HCT116 (cell line): ENCODE data around the gene APBA3.

Experiments used
- CTCF ChIP-seq, 3 experiments: fragments of 200-600 bp in 1 of 3; sonication (generic) in 1 of 3; IDR thresholded peaks in 2 of 3; conservative IDR thresholded peaks in 1 of 3; 2 replicates each; pipeline ENCODE4 v1.5.1; 2012 to 2017; ENCODE audit warnings: low read depth in 2 of 3, low read length in 2 of 3, antibody characterized with exemption in 1 of 3, borderline replicate concordance in 1 of 3, control low read depth in 1 of 3, mild to moderate bottlenecking in 1 of 3, mixed read lengths in 1 of 3, mixed run types in 1 of 3, moderate library complexity in 1 of 3; ENCODE audit not compliant: insufficient read depth in 1 of 3
- EZH2 ChIP-seq: fragments of 200-600 bp; sonication (generic); IDR thresholded peaks from 2 replicates; pipeline ENCODE4 v1.6.1; 2017; ENCODE audit warnings: antibody characterized with exemption, mixed run types
- EZH2phosphoT487 ChIP-seq: fragments of 200-600 bp; IDR thresholded peaks from 2 replicates; pipeline ENCODE4 v1.6.1; 2018; ENCODE audit warnings: antibody characterized with exemption, borderline replicate concordance
- JUND ChIP-seq: IDR thresholded peaks from 2 replicates; pipeline ENCODE4 v1.6.1; 2012
- POLR2A ChIP-seq: IDR thresholded peaks from 2 replicates; pipeline ENCODE4 v1.7.0; 2011; ENCODE audit warnings: borderline replicate concordance; ENCODE audit not compliant: insufficient read depth, insufficient read length; ENCODE audit errors: extremely low read depth
- TF ChIP-seq, protein P1 (sequence below): IDR thresholded peaks from 2 replicates; pipeline ENCODE4 v1.6.1; 2011; ENCODE audit warnings: mild to moderate bottlenecking, low read length, moderate library complexity; ENCODE audit not compliant: insufficient replicate concordance; ENCODE audit errors: extremely low read depth
- TF ChIP-seq, protein P2 (sequence below): IDR thresholded peaks from 2 replicates; pipeline ENCODE4 v1.6.1; 2012; ENCODE audit warnings: low read depth

- TF ChIP-seq CTCF (IDR thresholded peaks at IDR 0.05 in 2 of 3, conservative IDR thresholded peaks at IDR 0.05 in 1 of 3; ENCODE audit: borderline replicate concordance in 1 of 3, insufficient read depth in 1 of 3, low read depth in 2 of 3, low read length in 2 of 3) (no peak), POLR2A (no peak), EZH2phosphoT487 (no peak), JUND (no peak), EZH2 (no peak)
- TF ChIP-seq, protein P1, sequence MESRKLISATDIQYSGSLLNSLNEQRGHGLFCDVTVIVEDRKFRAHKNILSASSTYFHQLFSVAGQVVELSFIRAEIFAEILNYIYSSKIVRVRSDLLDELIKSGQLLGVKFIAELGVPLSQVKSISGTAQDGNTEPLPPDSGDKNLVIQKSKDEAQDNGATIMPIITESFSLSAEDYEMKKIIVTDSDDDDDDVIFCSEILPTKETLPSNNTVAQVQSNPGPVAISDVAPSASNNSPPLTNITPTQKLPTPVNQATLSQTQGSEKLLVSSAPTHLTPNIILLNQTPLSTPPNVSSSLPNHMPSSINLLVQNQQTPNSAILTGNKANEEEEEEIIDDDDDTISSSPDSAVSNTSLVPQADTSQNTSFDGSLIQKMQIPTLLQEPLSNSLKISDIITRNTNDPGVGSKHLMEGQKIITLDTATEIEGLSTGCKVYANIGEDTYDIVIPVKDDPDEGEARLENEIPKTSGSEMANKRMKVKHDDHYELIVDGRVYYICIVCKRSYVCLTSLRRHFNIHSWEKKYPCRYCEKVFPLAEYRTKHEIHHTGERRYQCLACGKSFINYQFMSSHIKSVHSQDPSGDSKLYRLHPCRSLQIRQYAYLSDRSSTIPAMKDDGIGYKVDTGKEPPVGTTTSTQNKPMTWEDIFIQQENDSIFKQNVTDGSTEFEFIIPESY = no peak
- TF ChIP-seq, protein P2, sequence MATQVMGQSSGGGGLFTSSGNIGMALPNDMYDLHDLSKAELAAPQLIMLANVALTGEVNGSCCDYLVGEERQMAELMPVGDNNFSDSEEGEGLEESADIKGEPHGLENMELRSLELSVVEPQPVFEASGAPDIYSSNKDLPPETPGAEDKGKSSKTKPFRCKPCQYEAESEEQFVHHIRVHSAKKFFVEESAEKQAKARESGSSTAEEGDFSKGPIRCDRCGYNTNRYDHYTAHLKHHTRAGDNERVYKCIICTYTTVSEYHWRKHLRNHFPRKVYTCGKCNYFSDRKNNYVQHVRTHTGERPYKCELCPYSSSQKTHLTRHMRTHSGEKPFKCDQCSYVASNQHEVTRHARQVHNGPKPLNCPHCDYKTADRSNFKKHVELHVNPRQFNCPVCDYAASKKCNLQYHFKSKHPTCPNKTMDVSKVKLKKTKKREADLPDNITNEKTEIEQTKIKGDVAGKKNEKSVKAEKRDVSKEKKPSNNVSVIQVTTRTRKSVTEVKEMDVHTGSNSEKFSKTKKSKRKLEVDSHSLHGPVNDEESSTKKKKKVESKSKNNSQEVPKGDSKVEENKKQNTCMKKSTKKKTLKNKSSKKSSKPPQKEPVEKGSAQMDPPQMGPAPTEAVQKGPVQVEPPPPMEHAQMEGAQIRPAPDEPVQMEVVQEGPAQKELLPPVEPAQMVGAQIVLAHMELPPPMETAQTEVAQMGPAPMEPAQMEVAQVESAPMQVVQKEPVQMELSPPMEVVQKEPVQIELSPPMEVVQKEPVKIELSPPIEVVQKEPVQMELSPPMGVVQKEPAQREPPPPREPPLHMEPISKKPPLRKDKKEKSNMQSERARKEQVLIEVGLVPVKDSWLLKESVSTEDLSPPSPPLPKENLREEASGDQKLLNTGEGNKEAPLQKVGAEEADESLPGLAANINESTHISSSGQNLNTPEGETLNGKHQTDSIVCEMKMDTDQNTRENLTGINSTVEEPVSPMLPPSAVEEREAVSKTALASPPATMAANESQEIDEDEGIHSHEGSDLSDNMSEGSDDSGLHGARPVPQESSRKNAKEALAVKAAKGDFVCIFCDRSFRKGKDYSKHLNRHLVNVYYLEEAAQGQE = no peak
These were observed 36.6 kb upstream of the APBA3 start for GRCh38 chr19:3798137-3798536.
